Lung (tissue), 12 donors: ENCODE data around the gene HIP1R. TPM values are rescaled to one million over a fixed set of nuclear protein-coding genes. Genes with fewer than 3 reads are reported as not detected.
A peak's percentile ranks its signal among the peaks of the same experiment; 100 is the strongest.

ENCODE experiments used
- ATAC-seq: fragments of 200-7000 bp; cut with Tn5 transposase; one replicate; pipeline ENCODE4 v1.9.1; 2020; ENCODE audit warnings: moderate number of reproducible peaks; ENCODE audit not compliant: insufficient read depth, low FRiP score
- DNase-seq, 3 donors: peaks; one replicate each; pipeline ENCODE4 v3.0.0-alpha.2; 2013 to 2017
- H3K27ac ChIP-seq, 2 donors: one replicate each; pipeline ENCODE4 v1.5.1; 2013; ENCODE audit warnings: mild to moderate bottlenecking in 2 of 2, moderate library complexity in 2 of 2, control low read depth in 1 of 2, inconsistent platforms in 1 of 2, low read depth in 1 of 2, low read length in 1 of 2
- H3K27me3 ChIP-seq, 3 donors: one replicate each; pipeline ENCODE4 v1.5.1; 2013; ENCODE audit warnings: low read length in 2 of 3; ENCODE audit not compliant: control insufficient read depth in 3 of 3, insufficient read depth in 3 of 3
- H3K36me3 ChIP-seq, 4 donors: one replicate each; pipeline ENCODE4 v1.5.1; 2013; ENCODE audit warnings: low read length in 4 of 4, mild to moderate bottlenecking in 1 of 4, moderate library complexity in 1 of 4; ENCODE audit not compliant: control insufficient read depth in 4 of 4, insufficient read depth in 4 of 4
- H3K4me1 ChIP-seq, 5 donors: one replicate each; pipeline ENCODE4 v1.5.1; 2013; ENCODE audit warnings: low read length in 5 of 5, mild to moderate bottlenecking in 2 of 5, moderate library complexity in 1 of 5; ENCODE audit not compliant: control insufficient read depth in 5 of 5, insufficient read depth in 5 of 5
- H3K4me3 ChIP-seq: one replicate; pipeline ENCODE4 v1.5.1; 2013; ENCODE audit warnings: mild to moderate bottlenecking, control low read depth, moderate library complexity
- H3K9ac ChIP-seq, 2 donors: one replicate each; pipeline ENCODE4 v1.5.1; 2013; ENCODE audit warnings: low read length in 2 of 2, control low read depth in 1 of 2; ENCODE audit not compliant: insufficient read depth in 1 of 2
- H3K9me3 ChIP-seq, 4 donors: one replicate each; pipeline ENCODE4 v1.5.1; 2013; ENCODE audit warnings: low read length in 3 of 4, mild to moderate bottlenecking in 1 of 4, moderate library complexity in 1 of 4; ENCODE audit not compliant: control insufficient read depth in 4 of 4, insufficient read depth in 3 of 4
- WGBS, 2 donors: extraction: QIAGEN DNeasy Blood & Tissue Kit; methylation state at CpG; one replicate each; pipeline ENCODE4 v1.1.7; 2013; 5-methylcytosine and 5-hydroxymethylcytosine counted together
- polyA plus RNA-seq, 2 donors: library from polyadenylated mRNA; stranded (reverse); fragments of 200-250 nt; gene quantifications; one replicate each; pipeline ENCODE4 v1.2.1, GENCODE V29; 2013
- total RNA-seq, 2 donors: library from RNA; depleted of rRNA in 1 of 2; stranded (reverse); fragments of >200 nt in 1 of 2; gene quantifications; one replicate each; pipeline ENCODE4 v1.2.1, GENCODE V29; 2014 to 2021
- TF ChIP-seq, protein P1 (sequence below): IDR thresholded peaks from 2 replicates; pipeline ENCODE4 v1.5.1; 2012; ENCODE audit warnings: mild to moderate bottlenecking; ENCODE audit errors: control extremely low read depth, extremely low read depth
- donor health status: control.
- donor health status: control.
- donor health status: Bipolar disorder and iron deficiency.
- donor health status: healthy.
- donor health status: DM: yes; HTN: yes; CAD: no.

The HIP1R gene
- total and polyA plus RNA-seq, 4 donors, result 33.8 to 56.3 (median 35.4) TPM

DNA sequence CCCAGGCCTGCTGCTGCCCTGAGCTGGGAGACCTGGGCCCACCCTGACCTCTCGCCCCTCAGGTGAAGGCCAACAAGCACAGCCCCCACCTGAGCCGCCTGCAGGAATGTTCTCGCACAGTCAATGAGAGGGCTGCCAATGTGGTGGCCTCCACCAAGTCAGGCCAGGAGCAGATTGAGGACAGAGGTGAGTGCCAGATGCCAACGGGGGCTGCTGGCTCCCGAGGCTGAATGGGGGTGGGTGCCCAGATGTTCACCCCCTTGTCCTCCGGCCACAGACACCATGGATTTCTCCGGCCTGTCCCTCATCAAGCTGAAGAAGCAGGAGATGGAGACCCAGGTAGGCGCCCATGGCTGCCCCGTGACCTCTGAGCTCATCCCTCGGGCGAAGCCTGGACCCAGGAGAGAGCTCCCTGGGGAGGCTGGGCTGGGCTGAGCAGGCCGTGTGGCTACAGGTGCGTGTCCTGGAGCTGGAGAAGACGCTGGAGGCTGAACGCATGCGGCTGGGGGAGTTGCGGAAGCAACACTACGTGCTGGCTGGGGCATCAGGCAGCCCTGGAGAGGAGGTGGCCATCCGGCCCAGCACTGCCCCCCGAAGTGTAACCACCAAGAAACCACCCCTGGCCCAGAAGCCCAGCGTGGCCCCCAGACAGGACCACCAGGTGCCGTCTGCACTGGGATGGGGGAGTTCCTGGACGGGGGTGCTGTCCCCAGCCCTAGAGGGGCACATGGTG is 25.8 kb downstream of the HIP1R start:
- H3K4me1 ChIP-seq, result peaks cover 0 to 5% (median 0%) of the 10 kb centered on the region in 5 donors
- ATAC-seq, result no peak
- no peaks in the 10 kb centered on the region for H3K9me3 ChIP-seq
- 88 to 90% methylated on average over 23 of the region's 23 CpGs for WGBS, 2 donors
- TF ChIP-seq, protein P1, sequence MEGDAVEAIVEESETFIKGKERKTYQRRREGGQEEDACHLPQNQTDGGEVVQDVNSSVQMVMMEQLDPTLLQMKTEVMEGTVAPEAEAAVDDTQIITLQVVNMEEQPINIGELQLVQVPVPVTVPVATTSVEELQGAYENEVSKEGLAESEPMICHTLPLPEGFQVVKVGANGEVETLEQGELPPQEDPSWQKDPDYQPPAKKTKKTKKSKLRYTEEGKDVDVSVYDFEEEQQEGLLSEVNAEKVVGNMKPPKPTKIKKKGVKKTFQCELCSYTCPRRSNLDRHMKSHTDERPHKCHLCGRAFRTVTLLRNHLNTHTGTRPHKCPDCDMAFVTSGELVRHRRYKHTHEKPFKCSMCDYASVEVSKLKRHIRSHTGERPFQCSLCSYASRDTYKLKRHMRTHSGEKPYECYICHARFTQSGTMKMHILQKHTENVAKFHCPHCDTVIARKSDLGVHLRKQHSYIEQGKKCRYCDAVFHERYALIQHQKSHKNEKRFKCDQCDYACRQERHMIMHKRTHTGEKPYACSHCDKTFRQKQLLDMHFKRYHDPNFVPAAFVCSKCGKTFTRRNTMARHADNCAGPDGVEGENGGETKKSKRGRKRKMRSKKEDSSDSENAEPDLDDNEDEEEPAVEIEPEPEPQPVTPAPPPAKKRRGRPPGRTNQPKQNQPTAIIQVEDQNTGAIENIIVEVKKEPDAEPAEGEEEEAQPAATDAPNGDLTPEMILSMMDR, result no peak
- H3K27me3 ChIP-seq, result no peaks in the 10 kb centered on the region
- H3K9ac ChIP-seq, result no peak overlapping the region
- H3K27ac ChIP-seq, result peak overlapping the region in 1 of 2 donors; percentile 17
- no peak overlapping the region for H3K4me3 ChIP-seq
- peaks cover 0 to 39% (median 4%) of the 10 kb centered on the region in 4 donors for H3K36me3 ChIP-seq
- no peak for DNase-seq

DNA sequence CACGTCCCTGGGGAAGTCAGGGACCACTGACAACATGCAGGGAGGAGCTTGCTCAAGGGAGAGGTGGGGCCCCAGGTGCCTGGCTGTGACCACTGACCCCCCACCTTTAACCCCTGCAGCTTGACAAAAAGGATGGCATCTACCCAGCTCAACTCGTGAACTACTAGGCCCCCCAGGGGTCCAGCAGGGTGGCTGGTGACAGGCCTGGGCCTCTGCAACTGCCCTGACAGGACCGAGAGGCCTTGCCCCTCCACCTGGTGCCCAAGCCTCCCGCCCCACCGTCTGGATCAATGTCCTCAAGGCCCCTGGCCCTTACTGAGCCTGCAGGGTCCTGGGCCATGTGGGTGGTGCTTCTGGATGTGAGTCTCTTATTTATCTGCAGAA is 26.3 kb downstream of the HIP1R start:
- Histone ChIP-seq H3K27me3 (no peaks in the 10 kb centered on the region), H3K27ac (no peak overlapping the region), H3K4me1 (peaks cover 0 to 5% (median 0%) of the 10 kb centered on the region in 5 donors), H3K36me3 (peaks cover 0 to 39% (median 4%) of the 10 kb centered on the region in 4 donors), H3K4me3 (no peak overlapping the region), H3K9ac (no peak overlapping the region), H3K9me3 (no peaks in the 10 kb centered on the region)
- 82 to 85% methylated on average over 5 of the region's 5 CpGs for WGBS, 2 donors
- DNase-seq (no peak), ATAC-seq (no peak)
- TF ChIP-seq, protein P1, result no peak

DNA sequence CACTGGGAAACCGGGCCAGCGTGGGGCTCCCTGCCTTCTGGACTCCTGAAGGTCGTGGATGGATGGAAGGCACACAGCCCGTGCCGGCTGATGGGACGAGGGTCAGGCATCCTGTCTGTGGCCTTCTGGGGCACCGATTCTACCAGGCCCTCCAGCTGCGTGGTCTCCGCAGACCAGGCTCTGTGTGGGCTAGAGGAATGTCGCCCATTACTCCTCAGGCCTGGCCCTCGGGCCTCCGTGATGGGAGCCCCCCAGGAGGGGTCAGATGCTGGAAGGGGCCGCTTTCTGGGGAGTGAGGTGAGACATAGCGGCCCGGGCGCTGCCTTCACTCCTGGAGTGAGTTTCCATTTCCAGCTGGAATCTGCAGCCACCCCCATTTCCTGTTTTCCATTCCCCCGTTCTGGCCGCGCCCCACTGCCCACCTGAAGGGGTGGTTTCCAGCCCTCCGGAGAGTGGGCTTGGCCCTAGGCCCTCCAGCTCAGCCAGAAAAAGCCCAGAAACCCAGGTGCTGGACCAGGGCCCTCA is 26.9 kb downstream of the HIP1R start:
- 66 to 77% methylated on average over 20 of the region's 20 CpGs for WGBS, 2 donors
- peaks cover 0 to 40% (median 6%) of the 10 kb centered on the region in 4 donors for H3K36me3 ChIP-seq
- no peaks in the 10 kb centered on the region for H3K9me3 ChIP-seq
- DNase-seq (no peak), ATAC-seq (no peak)
- no peaks in the 10 kb centered on the region for H3K27me3 ChIP-seq
- H3K9ac ChIP-seq, result no peak overlapping the region
- H3K27ac ChIP-seq, result peak overlapping the region in 1 of 2 donors; percentile 48
- H3K4me1 ChIP-seq, result peaks cover 0 to 5% (median 0%) of the 10 kb centered on the region in 5 donors
- no peak overlapping the region for H3K4me3 ChIP-seq
- TF ChIP-seq, protein P1, result no peak
